Neural cell (in vitro differentiated cells): ENCODE measurements around the gene PPM1H. TPM values are rescaled to one million over a fixed set of nuclear protein-coding genes. Genes with fewer than 3 reads are reported as not detected.

ENCODE experiments used
- H2AFZ ChIP-seq: fragments of 200-600, 300-800 bp; sonication (generic), shearing (Covaris generic); 2 replicates; pipeline ENCODE4 v1.6.0; 2014; ENCODE audit warnings: low read depth, mild to moderate bottlenecking, antibody characterized with exemption, low read length, moderate library complexity
- H3F3A ChIP-seq: fragments of 200-600 bp; shearing (Covaris generic); 2 replicates; pipeline ENCODE4 v1.6.1; 2016; ENCODE audit warnings: mild to moderate bottlenecking, moderate library complexity, mixed read lengths, antibody characterized with exemption, low read length; ENCODE audit not compliant: insufficient read depth, poor library complexity, severe bottlenecking
- H3K27ac ChIP-seq: fragments of 200-600, 300-800 bp; sonication (generic), shearing (Covaris generic); 2 replicates; pipeline ENCODE4 v1.5.1; 2014; ENCODE audit warnings: mild to moderate bottlenecking, low read length, moderate library complexity
- H3K27me3 ChIP-seq: fragments of 300-800, 200-600 bp; sonication (generic), shearing (Covaris generic); 2 replicates; pipeline ENCODE4 v1.6.0; 2014; ENCODE audit warnings: mild to moderate bottlenecking, low read depth, low read length, moderate library complexity; ENCODE audit not compliant: insufficient read depth
- H3K36me3 ChIP-seq: fragments of 300-800, 200-600 bp; sonication (generic), shearing (Covaris generic); 2 replicates; pipeline ENCODE4 v1.5.1; 2014; ENCODE audit warnings: mild to moderate bottlenecking, antibody characterized with exemption, low read length, moderate library complexity; ENCODE audit not compliant: insufficient read depth
- H3K4me2 ChIP-seq: fragments of 300-800, 200-600 bp; sonication (generic), shearing (Covaris generic); 2 replicates; pipeline ENCODE4 v1.6.0; 2014; ENCODE audit warnings: mild to moderate bottlenecking, low read length
- H3K4me3 ChIP-seq: fragments of 300-800, 200-600 bp; sonication (generic), shearing (Covaris generic); 2 replicates; pipeline ENCODE4 v1.5.1; 2014; ENCODE audit warnings: mild to moderate bottlenecking, low read length, moderate library complexity
- H3K79me2 ChIP-seq: fragments of 200-600 bp; shearing (Covaris generic); replicated peaks from 2 replicates; pipeline ENCODE4 v1.6.0; 2014; ENCODE audit warnings: mild to moderate bottlenecking, low read length, moderate library complexity; ENCODE audit not compliant: insufficient read depth
- H3K9ac ChIP-seq: fragments of 300-800, 200-600 bp; sonication (generic), shearing (Covaris generic); 2 replicates; pipeline ENCODE4 v1.6.1; 2016; ENCODE audit warnings: mild to moderate bottlenecking, low read length, mixed read lengths
- H3K9me2 ChIP-seq: fragments of 200-600 bp; shearing (Covaris generic); 2 replicates; pipeline ENCODE4 v1.6.1; 2016; ENCODE audit warnings: mild to moderate bottlenecking, low read length, mixed read lengths; ENCODE audit not compliant: insufficient read depth
- H3K9me3 ChIP-seq: fragments of 200-600, 300-800 bp; sonication (generic), shearing (Covaris generic); 2 replicates; pipeline ENCODE4 v1.6.1; 2016; ENCODE audit warnings: mild to moderate bottlenecking, mixed run types, low read length, moderate library complexity, mixed read lengths
- H4K20me1 ChIP-seq: fragments of 200-600 bp; shearing (Covaris generic); 2 replicates; pipeline ENCODE4 v1.6.1; 2016; ENCODE audit warnings: mild to moderate bottlenecking, mixed run types; ENCODE audit not compliant: insufficient read depth
- CTCF ChIP-seq: fragments of 450-650 bp; IDR thresholded peaks from 2 replicates; pipeline ENCODE4 v1.5.1; 2014; ENCODE audit warnings: antibody characterized with exemption, mild to moderate bottlenecking, moderate library complexity; ENCODE audit not compliant: poor library complexity, severe bottlenecking
- EP300 ChIP-seq: fragments of 450-650 bp; conservative IDR thresholded peaks from 2 replicates; pipeline ENCODE4 v1.6.1; 2014; ENCODE audit warnings: antibody characterized with exemption, mild to moderate bottlenecking, moderate library complexity; ENCODE audit not compliant: poor library complexity, severe bottlenecking
- EZH2 ChIP-seq: fragments of 200-600, 300-800 bp; shearing (Covaris generic), sonication (generic); IDR thresholded peaks from 2 replicates; pipeline ENCODE4 v1.6.1; 2014; ENCODE audit warnings: antibody characterized with exemption, low read length, borderline replicate concordance, mild to moderate bottlenecking; ENCODE audit not compliant: insufficient read depth, poor library complexity, severe bottlenecking
- MXI1 ChIP-seq: fragments of 450-650 bp; conservative IDR thresholded peaks from 2 replicates; pipeline ENCODE4 v1.6.1; 2014; ENCODE audit warnings: antibody characterized with exemption, mild to moderate bottlenecking; ENCODE audit not compliant: poor library complexity, severe bottlenecking
- POLR2AphosphoS5 ChIP-seq: IDR thresholded peaks from 2 replicates; pipeline ENCODE4 v1.6.1; 2012
- RAD21 ChIP-seq: fragments of 450-650 bp; conservative IDR thresholded peaks from 2 replicates; pipeline ENCODE4 v1.6.1; 2014; ENCODE audit warnings: antibody characterized with exemption, mild to moderate bottlenecking, moderate library complexity
- REST ChIP-seq: IDR thresholded peaks from 2 replicates; pipeline ENCODE4 v1.6.1; 2012; ENCODE audit warnings: borderline replicate concordance
- SMC3 ChIP-seq: fragments of 450-650 bp; conservative IDR thresholded peaks from 2 replicates; pipeline ENCODE4 v1.6.1; 2014; ENCODE audit warnings: antibody characterized with exemption, mild to moderate bottlenecking, moderate library complexity; ENCODE audit not compliant: poor library complexity
- polyA plus RNA-seq: library from polyadenylated mRNA; depleted of rRNA; stranded (reverse); fragments of >200 nt; gene quantifications from 2 replicates; pipeline ENCODE4 v1.2.3, GENCODE V29; 2014

PPM1H gene
- polyA plus RNA-seq, 1 donor from 2014 or later: 3.9 TPM

- Histone ChIP-seq H3K27me3 (no peaks in the 10 kb centered on the region), H3F3A (no peaks in the 10 kb centered on the region), H4K20me1 (no peaks in the 10 kb centered on the region), H3K9me2 (no peaks in the 10 kb centered on the region), H3K36me3 (no peaks in the 10 kb centered on the region), H2AFZ (no peak overlapping the region), H3K4me2 (no peak overlapping the region), H3K9ac (no peak overlapping the region), H3K9me3 (no peaks in the 10 kb centered on the region), H3K79me2 (no peaks in the 10 kb centered on the region), H3K4me3 (no peak overlapping the region), H3K27ac (no peak overlapping the region)
- no peak for TF ChIP-seq EP300
These were observed 78.5 kb downstream of the PPM1H start for GRCh38 chr12:62856454-62856853.

GRCh38 chr12:62854024-62854423 lies 80.9 kb downstream of the PPM1H start:
- Histone ChIP-seq H3K4me3 (no peak overlapping the region), H3K36me3 (no peaks in the 10 kb centered on the region), H3K79me2 (no peaks in the 10 kb centered on the region), H3K27ac (no peak overlapping the region), H4K20me1 (no peaks in the 10 kb centered on the region), H3K27me3 (no peaks in the 10 kb centered on the region), H3K9me3 (no peaks in the 10 kb centered on the region), H3F3A (no peaks in the 10 kb centered on the region), H3K4me2 (no peak overlapping the region), H3K9me2 (no peaks in the 10 kb centered on the region), H3K9ac (no peak overlapping the region), H2AFZ (no peak overlapping the region)
- TF ChIP-seq SMC3 (no peak), POLR2AphosphoS5 (no peak), EP300 (no peak)

GRCh38 chr12:62849398-62849797 lies 85.6 kb downstream of the PPM1H start:
- Histone ChIP-seq H3K9me2 (no peaks in the 10 kb centered on the region), H4K20me1 (no peaks in the 10 kb centered on the region), H3K4me2 (no peak overlapping the region), H3K79me2 (no peaks in the 10 kb centered on the region), H3K9me3 (no peaks in the 10 kb centered on the region), H2AFZ (no peak overlapping the region), H3K27me3 (no peaks in the 10 kb centered on the region), H3K27ac (no peak overlapping the region), H3K36me3 (no peaks in the 10 kb centered on the region), H3K4me3 (no peak overlapping the region), H3K9ac (no peak overlapping the region), H3F3A (no peaks in the 10 kb centered on the region)
- TF ChIP-seq EZH2 (no peak), CTCF (no peak), POLR2AphosphoS5 (no peak), SMC3 (no peak), EP300 (no peak), MXI1 (no peak), REST (no peak), RAD21 (no peak)
